Large intestine (tissue), 3 donors: ENCODE results near the gene CYTH2. TPM values are rescaled to one million over a fixed set of nuclear protein-coding genes. Genes with fewer than 3 reads are reported as not detected.

Source experiments
- DNase-seq, 2 donors: peaks; one replicate each; pipeline versions ENCODE4 v3.0.0 to v3.0.0-alpha.2; 2013
- H3K27ac ChIP-seq: one replicate; pipeline ENCODE4 v1.5.1; 2013; ENCODE audit warnings: low read length
- H3K27me3 ChIP-seq: 2 replicates; pipeline ENCODE4 v1.6.1; 2013; ENCODE audit warnings: low read length; ENCODE audit not compliant: control insufficient read depth, insufficient read depth
- H3K36me3 ChIP-seq: 2 replicates; pipeline ENCODE4 v1.6.1; 2013; ENCODE audit warnings: low read length; ENCODE audit not compliant: control insufficient read depth, insufficient read depth
- H3K4me1 ChIP-seq: one replicate; pipeline ENCODE4 v1.6.1; 2013; ENCODE audit warnings: low read length; ENCODE audit not compliant: control insufficient read depth, insufficient read depth
- H3K4me3 ChIP-seq: one replicate; pipeline ENCODE4 v1.5.1; 2013; ENCODE audit warnings: low read length
- H3K9me3 ChIP-seq: one replicate; pipeline ENCODE4 v1.6.1; 2013; ENCODE audit warnings: mild to moderate bottlenecking, low read depth, low read length, moderate library complexity; ENCODE audit not compliant: control insufficient read depth
- WGBS: methylation state at CpG from one replicate; pipeline ENCODE4 v1.1.5; 2013; ENCODE audit warnings: low lambda C conversion rate; ENCODE audit not compliant: insufficient coverage; 5-methylcytosine and 5-hydroxymethylcytosine counted together
- polyA plus RNA-seq: library from polyadenylated mRNA; unstranded; fragments of 120-200 nt; gene quantifications from one replicate; pipeline ENCODE4 v1.2.1, GENCODE V29; 2013

The CYTH2 gene
- polyA plus RNA-seq, 1 donor, result 63.8 TPM

- H3K27me3 ChIP-seq, result peaks cover 41% of the 10 kb centered on the region
Observed at GRCh38 chr19:48443256-48443655, 25.9 kb upstream of the CYTH2 start.

GRCh38 chr19:48443731-48444128, 25.4 kb upstream of the CYTH2 start:
- Histone ChIP-seq H3K36me3 (peaks cover 17% of the 10 kb centered on the region), H3K27ac (no peak overlapping the region), H3K4me3 (no peak overlapping the region), H3K27me3 (peaks cover 41% of the 10 kb centered on the region), H3K9me3 (peaks cover 11% of the 10 kb centered on the region), H3K4me1 (peaks cover 11% of the 10 kb centered on the region)
- no CpG with 5 or more reads among the region's 45 CpGs for WGBS
- DNase-seq, result no peak

More at GRCh38 chr19:48443256-48443655, 25.9 kb upstream of the CYTH2 start:
- no peak overlapping the region for H3K27ac ChIP-seq
- H3K4me1 ChIP-seq, result peaks cover 11% of the 10 kb centered on the region
- peaks cover 11% of the 10 kb centered on the region for H3K9me3 ChIP-seq
- H3K4me3 ChIP-seq, result no peak overlapping the region
- no CpG with 5 or more reads among the region's 60 CpGs for WGBS
- peaks cover 12% of the 10 kb centered on the region for H3K36me3 ChIP-seq
- no peak for DNase-seq

GRCh38 chr19:48444129-48444935, 24.8 kb upstream of the CYTH2 start:
- Histone ChIP-seq H3K4me1 (peaks cover 11% of the 10 kb centered on the region), H3K27me3 (peaks cover 40% of the 10 kb centered on the region), H3K36me3 (peaks cover 21% of the 10 kb centered on the region), H3K27ac (no peak overlapping the region), H3K9me3 (peaks cover 11% of the 10 kb centered on the region), H3K4me3 (no peak overlapping the region)
- no peak for DNase-seq
- WGBS, result 0% methylated on average over 4 of the region's 38 CpGs

- peaks cover 26% of the 10 kb centered on the region for H3K36me3 ChIP-seq
- H3K4me1 ChIP-seq, result peaks cover 11% of the 10 kb centered on the region
- WGBS, result 100% methylated on average over 1 of the region's 3 CpGs
- peaks cover 11% of the 10 kb centered on the region for H3K9me3 ChIP-seq
- DNase-seq, result no peak
- H3K4me3 ChIP-seq, result no peak overlapping the region
- H3K27ac ChIP-seq, result no peak overlapping the region
- H3K27me3 ChIP-seq, result peaks cover 38% of the 10 kb centered on the region
Observed at GRCh38 chr19:48444936-48445200, 24.3 kb upstream of the CYTH2 start.

- Histone ChIP-seq H3K4me3 (peak overlapping the region; percentile 74), H3K27me3 (peaks cover 36% of the 10 kb centered on the region), H3K4me1 (peaks cover 11% of the 10 kb centered on the region), H3K27ac (peak overlapping the region; percentile 73), H3K36me3 (peaks cover 29% of the 10 kb centered on the region), H3K9me3 (peaks cover 11% of the 10 kb centered on the region)
- no CpG with 5 or more reads among the region's 6 CpGs for WGBS
- DNase-seq, result no peak
Observed at GRCh38 chr19:48445256-48445605, 23.9 kb upstream of the CYTH2 start.

- Histone ChIP-seq H3K36me3 (peaks cover 35% of the 10 kb centered on the region), H3K9me3 (peaks cover 11% of the 10 kb centered on the region), H3K4me1 (peaks cover 11% of the 10 kb centered on the region), H3K27me3 (peaks cover 30% of the 10 kb centered on the region), H3K27ac (peak within 1 kb of the TSS; percentile 73), H3K4me3 (peak within 1 kb of the TSS; percentile 74)
- DNase-seq, result peak; percentile 94 to 97
- no CpG with 5 or more reads among the region's 61 CpGs for WGBS
Observed at GRCh38 chr19:48445606-48446481, 23.3 kb upstream of the CYTH2 start, which contains the start of gene GRWD1. GRWD1 (plus strand) TSS chr19:48445983; CDS start chr19:48446006, 23 bp downstream.

- H3K4me1 ChIP-seq, result peaks cover 11% of the 10 kb centered on the region
- H3K36me3 ChIP-seq, result peaks cover 43% of the 10 kb centered on the region
- no peak overlapping the region for H3K27ac ChIP-seq
- DNase-seq, result no peak
- peaks cover 11% of the 10 kb centered on the region for H3K9me3 ChIP-seq
- H3K27me3 ChIP-seq, result peaks cover 23% of the 10 kb centered on the region
- WGBS, result no CpG with 5 or more reads among the region's 7 CpGs
- peak overlapping the region; percentile 74 for H3K4me3 ChIP-seq
Observed at GRCh38 chr19:48446579-48446978, 22.6 kb upstream of the CYTH2 start.

GRCh38 chr19:48448563-48448962, 20.6 kb upstream of the CYTH2 start:
- Histone ChIP-seq H3K27me3 (peaks cover 12% of the 10 kb centered on the region), H3K4me3 (no peak overlapping the region), H3K4me1 (peaks cover 11% of the 10 kb centered on the region), H3K9me3 (peaks cover 11% of the 10 kb centered on the region), H3K36me3 (peaks cover 59% of the 10 kb centered on the region), H3K27ac (no peak overlapping the region)
- WGBS, result 100% methylated on average over 1 of the region's 4 CpGs
- no peak for DNase-seq

GRCh38 chr19:48450441-48450840, 18.7 kb upstream of the CYTH2 start:
- Histone ChIP-seq H3K4me1 (peaks cover 3% of the 10 kb centered on the region), H3K9me3 (peaks cover 3% of the 10 kb centered on the region), H3K27me3 (no peaks in the 10 kb centered on the region), H3K27ac (no peak overlapping the region), H3K4me3 (no peak overlapping the region), H3K36me3 (peaks cover 73% of the 10 kb centered on the region)
- no CpG with 5 or more reads among the region's 23 CpGs for WGBS
- no peak for DNase-seq

- H3K4me1 ChIP-seq, result peaks cover 3% of the 10 kb centered on the region
- DNase-seq, result no peak
- WGBS, result no CpG with 5 or more reads among the region's 15 CpGs
- no peak overlapping the region for H3K27ac ChIP-seq
- H3K9me3 ChIP-seq, result peaks cover 3% of the 10 kb centered on the region
- H3K36me3 ChIP-seq, result peaks cover 76% of the 10 kb centered on the region
- no peaks in the 10 kb centered on the region for H3K27me3 ChIP-seq
- no peak overlapping the region for H3K4me3 ChIP-seq
Observed at GRCh38 chr19:48450863-48451262, 18.3 kb upstream of the CYTH2 start.
